ENCODE data around the gene TBC1D20.

GRCh38 chr20:388034-388994 is 74.0 kb downstream of the TBC1D20 start:
- TF ChIP-seq CTCF (conservative IDR thresholded peaks at IDR 0.05 in 1 of 2, IDR thresholded peaks at IDR 0.05 in 1 of 2; ENCODE audit: extremely low read depth in 1 of 2, insufficient read depth in 1 of 2, low read depth in 1 of 2, low read length in 2 of 2), result no peak
- no peak for TF ChIP-seq EZH2 (IDR thresholded peaks at IDR 0.05; ENCODE audit: borderline replicate concordance, low read length)
